Thyroid gland (tissue), 4 donors: ENCODE measurements around the gene ADGRG7. TPM values are rescaled to one million over a fixed set of nuclear protein-coding genes. Genes with fewer than 3 reads are reported as not detected.

Experiments
- DNase-seq, 2 donors: peaks; one replicate each; pipeline ENCODE4 v3.0.0-alpha.2; 2019
- H3K27ac ChIP-seq, 3 donors: fragments of 200-600 bp; sonication (generic); 1 replicate in 2 of 3; 2 replicates in 1 of 3; pipeline ENCODE4 v1.5.1; 2016 to 2019; ENCODE audit warnings: mild to moderate bottlenecking in 1 of 3, moderate library complexity in 1 of 3
- H3K27me3 ChIP-seq: fragments of 200-600 bp; sonication (generic); one replicate; pipeline ENCODE4 v1.5.1; 2019
- H3K36me3 ChIP-seq, 2 donors: fragments of 200-600 bp; sonication (generic); one replicate each; pipeline ENCODE4 v1.5.1; 2016 to 2019
- H3K4me1 ChIP-seq, 2 donors: fragments of 200-600 bp; sonication (generic); one replicate each; pipeline ENCODE4 v1.5.1; 2017 to 2019
- H3K4me3 ChIP-seq, 3 donors: fragments of 200-600 bp; sonication (generic); replicated peaks in 1 of 3; 1 replicate in 2 of 3; 2 replicates in 1 of 3; pipeline ENCODE4 v1.5.1; 2016; ENCODE audit warnings: mild to moderate bottlenecking in 1 of 3
- H3K9me3 ChIP-seq: fragments of 200-600 bp; sonication (generic); one replicate; pipeline ENCODE4 v1.5.1; 2017
- CTCF ChIP-seq, 6 experiments: fragments of 200-600 bp in 3 of 6; fragments of 450-650 bp in 3 of 6; sonication (generic) in 3 of 6; IDR thresholded peaks; one replicate each; pipeline ENCODE4 v1.5.1; 2016 to 2019; ENCODE audit warnings: antibody characterized with exemption in 6 of 6, mild to moderate bottlenecking in 2 of 6, inconsistent platforms in 1 of 6, moderate library complexity in 1 of 6
- POLR2A ChIP-seq, 2 donors: fragments of 450-650 bp; IDR thresholded peaks; one replicate each; pipeline ENCODE4 v1.6.1; 2017; ENCODE audit warnings: antibody characterized with exemption in 2 of 2, mild to moderate bottlenecking in 2 of 2, moderate library complexity in 1 of 2
- WGBS, 2 donors: methylation state at CpG; one replicate each; pipeline ENCODE4 v1.1.5; 2017; 5-methylcytosine and 5-hydroxymethylcytosine counted together
- intact Hi-C: fragments of 100-400 bp; cut with DNase I; formaldehyde crosslinking; loops from one replicate; pipeline ENCODE4 v1.15.1; 2023
- total RNA-seq, 4 donors: library from RNA; depleted of rRNA; stranded (reverse); fragments of >200 nt; gene quantifications; one replicate each; pipeline ENCODE4 v1.2.3, GENCODE V29; 2016

Gene ADGRG7
- total RNA-seq, 4 donors from 2014 or later = not detected

GRCh38 chr3:100696161-100696560, 86.8 kb downstream of the ADGRG7 start:
- Histone ChIP-seq H3K36me3 (no peaks in the 10 kb centered on the region), H3K4me3 (no peak overlapping the region), H3K27me3 (no peaks in the 10 kb centered on the region), H3K27ac (no peak overlapping the region), H3K4me1 (no peaks in the 10 kb centered on the region), H3K9me3 (no peaks in the 10 kb centered on the region)
- intact Hi-C loops = no loop called here
- no peak for TF ChIP-seq CTCF (IDR thresholded peaks at IDR 0.05)
- no peak for TF ChIP-seq POLR2A (IDR thresholded peaks at IDR 0.05)
- no peak for DNase-seq
- 82 to 84% methylated on average over 3 of the region's 3 CpGs for WGBS, 2 donors

- TF ChIP-seq CTCF (IDR thresholded peaks at IDR 0.05) (no peak), POLR2A (IDR thresholded peaks at IDR 0.05) (no peak)
- Histone ChIP-seq H3K27me3 (no peaks in the 10 kb centered on the region), H3K4me1 (no peaks in the 10 kb centered on the region), H3K27ac (no peak overlapping the region), H3K9me3 (no peaks in the 10 kb centered on the region), H3K4me3 (no peak overlapping the region), H3K36me3 (no peaks in the 10 kb centered on the region)
- no peak for DNase-seq
- intact Hi-C loops = no loop called here
- 84 to 87% methylated on average over 7 of the region's 7 CpGs for WGBS, 2 donors
Measured at GRCh38 chr3:100697172-100697571, 87.8 kb downstream of the ADGRG7 start.

GRCh38 chr3:100697723-100698285, 88.4 kb downstream of the ADGRG7 start:
- Histone ChIP-seq H3K27me3 (no peaks in the 10 kb centered on the region), H3K27ac (no peak overlapping the region), H3K4me1 (no peaks in the 10 kb centered on the region), H3K36me3 (no peaks in the 10 kb centered on the region), H3K4me3 (no peak overlapping the region), H3K9me3 (no peaks in the 10 kb centered on the region)
- DNase-seq = no peak
- intact Hi-C loops = no loop called here
- TF ChIP-seq CTCF (IDR thresholded peaks at IDR 0.05) = no peak
- WGBS, 2 donors = 79 to 83% methylated on average over 5 of the region's 5 CpGs

- DNase-seq = no peak
- no peak overlapping the region for H3K27ac ChIP-seq
- no peaks in the 10 kb centered on the region for H3K4me1 ChIP-seq
- no peaks in the 10 kb centered on the region for H3K36me3 ChIP-seq
- H3K9me3 ChIP-seq = no peaks in the 10 kb centered on the region
- intact Hi-C loops = no loop called here
- WGBS, 2 donors = 41 to 46% methylated on average over 3 of the region's 3 CpGs
- TF ChIP-seq POLR2A (IDR thresholded peaks at IDR 0.05) = no peak
- no peak for TF ChIP-seq CTCF (IDR thresholded peaks at IDR 0.05)
- no peaks in the 10 kb centered on the region for H3K27me3 ChIP-seq
- no peak overlapping the region for H3K4me3 ChIP-seq
Measured at GRCh38 chr3:100698736-100699135, 89.3 kb downstream of the ADGRG7 start.

GRCh38 chr3:100700708-100701107, 91.3 kb downstream of the ADGRG7 start:
- DNase-seq = no peak
- Histone ChIP-seq H3K4me3 (no peak overlapping the region), H3K27me3 (no peaks in the 10 kb centered on the region), H3K27ac (no peak overlapping the region), H3K36me3 (no peaks in the 10 kb centered on the region), H3K4me1 (no peaks in the 10 kb centered on the region), H3K9me3 (no peaks in the 10 kb centered on the region)
- TF ChIP-seq CTCF (IDR thresholded peaks at IDR 0.05) (no peak), POLR2A (IDR thresholded peaks at IDR 0.05) (no peak)
- 89 to 90% methylated on average over 5 of the region's 5 CpGs for WGBS, 2 donors
- intact Hi-C loops = no loop called here
